IPS-15b (cell line): ENCODE results near the gene RNASEH2C.

Experiments
- H3K27me3 ChIP-seq: one replicate; pipeline ENCODE4 v1.6.1; 2013; ENCODE audit warnings: low read length; ENCODE audit not compliant: control insufficient read depth, insufficient read depth
- H3K36me3 ChIP-seq: one replicate; pipeline ENCODE4 v1.6.1; 2013; ENCODE audit warnings: low read length; ENCODE audit not compliant: control insufficient read depth, insufficient read depth
- H3K4me1 ChIP-seq: one replicate; pipeline ENCODE4 v1.6.1; 2013; ENCODE audit warnings: mild to moderate bottlenecking, low read length; ENCODE audit not compliant: control insufficient read depth, insufficient read depth
- H3K4me3 ChIP-seq: one replicate; pipeline ENCODE4 v1.5.1; 2013; ENCODE audit warnings: low read depth, low read length
- H3K9ac ChIP-seq: one replicate; pipeline ENCODE4 v1.6.1; 2013; ENCODE audit warnings: low read depth, mild to moderate bottlenecking, low read length
- H3K9me3 ChIP-seq: one replicate; pipeline ENCODE4 v1.6.1; 2013; ENCODE audit warnings: mild to moderate bottlenecking, low read length; ENCODE audit not compliant: control insufficient read depth, insufficient read depth

The RNASEH2C gene

DNA sequence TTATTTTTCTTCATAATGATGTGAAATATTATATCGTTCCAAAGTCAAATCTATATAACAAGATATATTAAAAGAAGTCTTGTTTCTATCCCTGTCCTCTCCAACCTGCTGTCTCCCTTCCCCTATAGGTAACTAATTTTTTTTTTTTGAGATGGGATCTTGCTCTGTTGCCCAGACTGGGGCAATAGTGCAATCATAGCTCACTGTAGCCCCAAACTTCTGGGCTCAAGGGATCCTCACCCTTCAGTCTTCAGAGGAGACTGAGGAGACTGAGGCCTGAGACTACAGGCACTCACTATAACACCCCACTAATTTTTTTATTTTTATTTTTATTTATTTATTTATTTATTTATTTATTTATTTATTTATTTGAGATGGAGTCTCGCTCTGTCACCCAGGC lies 47.6 kb downstream of the RNASEH2C start:
- no peaks in the 10 kb centered on the region for H3K27me3 ChIP-seq
- H3K9ac ChIP-seq: no peak overlapping the region

DNA sequence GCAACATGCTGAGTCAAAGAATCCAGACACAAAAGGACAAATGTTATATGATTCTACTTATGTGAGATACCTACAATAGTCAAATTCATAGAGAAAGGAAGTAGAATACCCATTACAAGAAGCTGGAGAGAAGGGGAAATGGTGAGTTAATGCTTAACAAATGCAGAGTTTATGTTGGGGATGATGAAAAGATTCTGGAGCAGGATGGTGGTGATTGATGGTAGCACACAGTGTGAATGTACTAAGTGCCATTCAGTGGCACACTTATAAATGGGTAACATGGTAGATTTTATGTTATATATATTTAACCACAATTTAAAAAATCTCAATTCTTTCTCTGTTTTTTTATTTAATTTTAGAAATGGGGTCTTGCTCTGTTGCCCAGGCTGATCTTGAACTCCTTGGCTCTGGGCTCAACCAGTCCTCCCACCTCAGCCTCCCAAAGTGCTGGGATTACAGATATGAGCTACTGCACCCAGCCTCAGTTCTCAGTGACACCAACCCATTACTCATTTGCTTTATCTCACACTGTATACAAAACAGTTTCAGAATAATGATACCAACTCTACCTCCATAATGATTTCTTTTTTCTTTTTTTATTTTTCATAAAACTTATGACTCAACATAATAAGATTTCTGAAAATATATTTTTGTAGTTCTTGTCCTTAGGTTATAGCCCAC lies 48.3 kb downstream of the RNASEH2C start:
- Histone ChIP-seq H3K9ac (no peak overlapping the region), H3K36me3 (no peaks in the 10 kb centered on the region), H3K4me1 (no peaks in the 10 kb centered on the region)

More for the DNA sequence above, 47.6 kb downstream of the RNASEH2C start:
- Histone ChIP-seq H3K36me3 (no peaks in the 10 kb centered on the region), H3K4me1 (no peaks in the 10 kb centered on the region), H3K4me3 (no peak overlapping the region), H3K9me3 (no peaks in the 10 kb centered on the region)

More for the DNA sequence above, 48.3 kb downstream of the RNASEH2C start:
- no peaks in the 10 kb centered on the region for H3K9me3 ChIP-seq
- H3K4me3 ChIP-seq: no peak overlapping the region
- no peaks in the 10 kb centered on the region for H3K27me3 ChIP-seq
